Liver (tissue), 9 donors: ENCODE measurements around the gene RAI1. TPM values are rescaled to one million over a fixed set of nuclear protein-coding genes. Genes with fewer than 3 reads are reported as not detected.

Source experiments
- DNase-seq: peaks from one replicate; pipeline ENCODE4 v3.0.0-alpha.2; 2017; ENCODE audit warnings: low spot score
- H3K27ac ChIP-seq, 2 donors: one replicate each; pipeline ENCODE4 v1.7.0; 2013; ENCODE audit warnings: inconsistent platforms in 2 of 2, low read length in 2 of 2, control low read depth in 1 of 2, low read depth in 1 of 2, mild to moderate bottlenecking in 1 of 2
- H3K27me3 ChIP-seq, 4 donors: one replicate each; pipeline versions ENCODE4 v1.6.1 to v1.7.0; 2013; ENCODE audit warnings: low read length in 3 of 4, inconsistent platforms in 1 of 4, mild to moderate bottlenecking in 1 of 4, moderate library complexity in 1 of 4; ENCODE audit not compliant: control insufficient read depth in 4 of 4, insufficient read depth in 4 of 4
- H3K36me3 ChIP-seq, 4 donors: one replicate each; pipeline versions ENCODE4 v1.6.1 to v1.7.0; 2013; ENCODE audit warnings: low read length in 3 of 4, mild to moderate bottlenecking in 3 of 4, low read depth in 1 of 4, moderate library complexity in 1 of 4; ENCODE audit not compliant: control insufficient read depth in 4 of 4, insufficient read depth in 3 of 4
- H3K4me1 ChIP-seq, 4 donors: one replicate each; pipeline versions ENCODE4 v1.6.1 to v1.7.0; 2013; ENCODE audit warnings: low read length in 3 of 4, mild to moderate bottlenecking in 3 of 4, moderate library complexity in 1 of 4; ENCODE audit not compliant: control insufficient read depth in 4 of 4, insufficient read depth in 4 of 4
- H3K4me3 ChIP-seq, 3 donors: one replicate each; pipeline versions ENCODE4 v1.6.1 to v1.7.0; 2013; ENCODE audit warnings: low read length in 3 of 3, control low read depth in 1 of 3, low read depth in 1 of 3, mild to moderate bottlenecking in 1 of 3
- H3K9ac ChIP-seq, 2 donors: one replicate each; pipeline ENCODE4 v1.7.0; 2013; ENCODE audit warnings: low read length in 2 of 2, mild to moderate bottlenecking in 2 of 2, moderate library complexity in 2 of 2, control low read depth in 1 of 2, low read depth in 1 of 2
- H3K9me3 ChIP-seq, 4 donors: one replicate each; pipeline versions ENCODE4 v1.6.1 to v1.7.0; 2013; ENCODE audit warnings: low read length in 3 of 4; ENCODE audit not compliant: control insufficient read depth in 4 of 4
- CTCF ChIP-seq: fragments of 150-350 bp; IDR thresholded peaks from 2 replicates; pipeline ENCODE4 v1.5.1; 2017; ENCODE audit warnings: improper control_type of control experiment, low read depth, low read length; ENCODE audit not compliant: missing input control
- EGR1 ChIP-seq, 2 donors: IDR thresholded peaks; 2 replicates each; pipeline ENCODE4 v1.6.1; 2016 to 2018; ENCODE audit warnings: antibody characterized with exemption in 2 of 2, low read depth in 2 of 2
- FOXA1 ChIP-seq: IDR thresholded peaks from 2 replicates; pipeline ENCODE4 v1.6.1; 2016; ENCODE audit warnings: antibody characterized with exemption
- FOXA2 ChIP-seq: IDR thresholded peaks from 2 replicates; pipeline ENCODE4 v1.6.1; 2016; ENCODE audit warnings: antibody characterized with exemption
- GABPA ChIP-seq, 2 donors: IDR thresholded peaks in 1 of 2; conservative IDR thresholded peaks in 1 of 2; 2 replicates each; pipeline ENCODE4 v1.6.1; 2016; ENCODE audit warnings: antibody characterized with exemption in 2 of 2, mild to moderate bottlenecking in 1 of 2, moderate library complexity in 1 of 2
- HNF4G ChIP-seq: IDR thresholded peaks from 2 replicates; pipeline ENCODE4 v1.6.1; 2016; ENCODE audit warnings: antibody characterized with exemption
- JUND ChIP-seq, 2 donors: IDR thresholded peaks; 2 replicates each; pipeline ENCODE4 v1.6.1; 2016; ENCODE audit warnings: antibody characterized with exemption in 2 of 2
- MAX ChIP-seq: IDR thresholded peaks from 2 replicates; pipeline ENCODE4 v1.6.1; 2016; ENCODE audit warnings: antibody characterized with exemption
- NR2F2 ChIP-seq: IDR thresholded peaks from 2 replicates; pipeline ENCODE4 v1.6.1; 2016; ENCODE audit warnings: antibody characterized with exemption
- RXRA ChIP-seq, 2 donors: IDR thresholded peaks; 2 replicates each; pipeline ENCODE4 v1.6.1; 2017 to 2018; ENCODE audit warnings: antibody characterized with exemption in 2 of 2, mild to moderate bottlenecking in 1 of 2
- SP1 ChIP-seq: IDR thresholded peaks from 2 replicates; pipeline ENCODE4 v1.6.1; 2018; ENCODE audit warnings: antibody characterized with exemption, mild to moderate bottlenecking
- TAF1 ChIP-seq: conservative IDR thresholded peaks from 2 replicates; pipeline ENCODE4 v1.6.1; 2016; ENCODE audit warnings: antibody characterized with exemption, mild to moderate bottlenecking
- YY1 ChIP-seq: IDR thresholded peaks from 2 replicates; pipeline ENCODE4 v1.6.1; 2016; ENCODE audit warnings: antibody characterized with exemption, mild to moderate bottlenecking
- ZBTB33 ChIP-seq: IDR thresholded peaks from 2 replicates; pipeline ENCODE4 v1.6.1; 2016; ENCODE audit warnings: antibody characterized with exemption
- WGBS: extraction: QIAGEN DNeasy Blood & Tissue Kit; methylation state at CpG from one replicate; pipeline ENCODE4 v1.1.7; 2013; 5-methylcytosine and 5-hydroxymethylcytosine counted together
- polyA plus RNA-seq, 2 donors: library from polyadenylated mRNA; stranded (reverse) in 1 of 2; unstranded in 1 of 2; fragments of 200-250 nt in 1 of 2; fragments of >200 nt in 1 of 2; fragmentation: Nextera tagmentation in 1 of 2; extraction: Ambion mirVana in 1 of 2; gene quantifications; one replicate each; pipeline versions ENCODE4 v1.2.1 to v1.2.3, GENCODE V29; 2013 to 2015
- total RNA-seq, 2 donors: library from RNA; depleted of rRNA; stranded (reverse); fragments of >200 nt; gene quantifications; one replicate each; pipeline ENCODE4 v1.2.3, GENCODE V29; 2014
- donor health status: healthy.
- donor health status: healthy.
- donor health status: healthy.
- donor health status: healthy.
- donor health status: healthy.

The RAI1 gene
- total and polyA plus RNA-seq, 4 donors: 0.57 to 7.6 (median 5.3) TPM

DNA sequence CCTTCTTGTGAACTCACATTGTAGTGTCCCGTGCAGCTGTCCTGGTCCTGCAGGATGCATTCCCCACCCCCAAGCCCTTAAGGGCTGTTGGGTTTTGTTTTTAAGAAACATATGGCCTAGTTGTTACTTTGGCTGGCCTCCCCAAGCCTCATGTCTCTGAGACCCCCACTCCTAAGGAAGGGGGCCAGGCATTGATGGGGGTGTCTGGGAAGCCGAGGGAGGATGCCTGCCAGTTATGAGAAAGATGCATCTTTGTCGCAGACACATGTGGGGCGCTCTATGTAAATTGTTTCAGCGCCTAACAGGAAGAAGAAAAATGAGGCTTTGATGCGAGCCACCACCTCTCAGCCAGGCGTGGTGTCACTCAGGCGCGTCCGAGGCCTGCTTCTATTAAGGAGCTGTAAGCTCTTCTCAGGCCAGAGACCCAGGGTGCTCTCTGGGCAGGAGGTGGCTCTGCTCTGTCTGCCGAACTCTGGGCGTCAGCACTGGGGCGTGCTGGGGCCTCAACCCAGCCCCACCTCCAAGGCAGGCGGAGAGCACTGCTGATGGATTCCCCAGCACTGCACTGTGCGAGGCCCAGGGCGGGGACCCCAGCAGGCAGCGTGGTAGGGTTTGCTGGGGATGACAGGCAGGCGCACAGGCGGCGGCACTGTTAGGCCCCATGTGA lies 85.0 kb downstream of the RAI1 start:
- Histone ChIP-seq H3K36me3 (no peaks in the 10 kb centered on the region), H3K27me3 (no peaks in the 10 kb centered on the region), H3K9ac (no peak overlapping the region), H3K4me1 (peaks cover 0 to 7% (median 3%) of the 10 kb centered on the region in 4 donors), H3K4me3 (no peak overlapping the region), H3K27ac (no peak overlapping the region), H3K9me3 (no peaks in the 10 kb centered on the region)
- TF ChIP-seq EGR1 (IDR thresholded peaks at IDR 0.05; ENCODE audit: low read depth in 2 of 2) (no peak), HNF4G (no peak), SP1 (no peak), RXRA (IDR thresholded peaks at IDR 0.05) (no peak), CTCF (no peak), JUND (IDR thresholded peaks at IDR 0.05) (no peak), TAF1 (no peak), FOXA2 (no peak), MAX (no peak), NR2F2 (no peak), GABPA (IDR thresholded peaks at IDR 0.05 in 1 of 2, conservative IDR thresholded peaks at IDR 0.05 in 1 of 2) (no peak)
- WGBS: 90% methylated on average over 20 of the region's 20 CpGs
- no peak for DNase-seq

DNA sequence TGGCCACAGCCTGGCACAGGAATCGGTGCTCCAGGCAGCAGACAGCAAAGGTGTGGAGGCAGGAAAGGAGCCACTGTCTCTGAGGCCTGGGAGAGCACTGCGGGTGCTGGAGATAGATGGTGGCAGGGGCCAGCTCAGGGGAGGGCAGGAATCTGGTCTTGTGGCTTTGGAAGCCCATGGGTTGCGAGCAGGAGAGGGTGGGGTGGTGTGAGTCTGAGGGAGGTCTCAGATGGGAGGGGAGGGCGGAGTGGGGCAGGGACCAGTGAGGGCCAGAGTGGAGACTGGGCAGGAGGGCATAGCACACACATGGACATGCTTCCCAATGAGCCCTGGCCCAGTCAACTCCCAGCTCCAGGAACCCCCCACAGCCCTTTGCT lies 85.5 kb downstream of the RAI1 start:
- peaks cover 0 to 7% (median 2%) of the 10 kb centered on the region in 4 donors for H3K4me1 ChIP-seq
- H3K9ac ChIP-seq: no peak overlapping the region
- no peaks in the 10 kb centered on the region for H3K36me3 ChIP-seq
- no peak overlapping the region for H3K27ac ChIP-seq
- TF ChIP-seq FOXA1 (no peak), NR2F2 (no peak), SP1 (no peak), RXRA (IDR thresholded peaks at IDR 0.05) (no peak), EGR1 (IDR thresholded peaks at IDR 0.05; ENCODE audit: low read depth in 2 of 2) (no peak), GABPA (IDR thresholded peaks at IDR 0.05 in 1 of 2, conservative IDR thresholded peaks at IDR 0.05 in 1 of 2) (no peak), HNF4G (no peak), CTCF (no peak), ZBTB33 (no peak), MAX (no peak), YY1 (no peak)
- DNase-seq: no peak
- WGBS: 94% methylated on average over 4 of the region's 4 CpGs
- H3K27me3 ChIP-seq: no peaks in the 10 kb centered on the region
- no peak overlapping the region for H3K4me3 ChIP-seq
- H3K9me3 ChIP-seq: no peaks in the 10 kb centered on the region
